Glomerular endothelial cell (primary cell): ENCODE results near the gene ZNHIT6. TPM values are rescaled to one million over a fixed set of nuclear protein-coding genes. Genes with fewer than 3 reads are reported as not detected.

Experiments used
- DNase-seq: peaks from one replicate; pipeline ENCODE4 v3.0.0-alpha.2; 2011; ENCODE audit warnings: low read depth, low spot score; ENCODE audit errors: extremely low read depth
- total RNA-seq: library from RNA; depleted of rRNA; stranded (reverse); fragments of >200 nt; gene quantifications from 2 replicates; pipeline ENCODE4 v1.2.3, GENCODE V29; 2015

Gene ZNHIT6
- total RNA-seq, 1 donor from 2014 or later, result 14.6 TPM

- DNase-seq, result no peak
Observed at GRCh38 chr1:85623061-85623471, 85.2 kb downstream of the ZNHIT6 start.

- no peak for DNase-seq
Observed at GRCh38 chr1:85621430-85621829, 86.8 kb downstream of the ZNHIT6 start.

- no peak for DNase-seq
Observed at GRCh38 chr1:85617633-85618100, 90.6 kb downstream of the ZNHIT6 start.

GRCh38 chr1:85616736-85617135 is 91.5 kb downstream of the ZNHIT6 start:
- no peak for DNase-seq

GRCh38 chr1:85616364-85616705 is 91.9 kb downstream of the ZNHIT6 start:
- DNase-seq, result no peak

- DNase-seq, result no peak
Observed at GRCh38 chr1:85615586-85616363, 92.5 kb downstream of the ZNHIT6 start.

- DNase-seq, result no peak
Observed at GRCh38 chr1:85612704-85613361, 95.4 kb downstream of the ZNHIT6 start.

GRCh38 chr1:85611856-85612255 is 96.4 kb downstream of the ZNHIT6 start:
- no peak for DNase-seq

- no peak for DNase-seq
Observed at GRCh38 chr1:85611425-85611824, 96.8 kb downstream of the ZNHIT6 start.

GRCh38 chr1:85609976-85610375 is 98.3 kb downstream of the ZNHIT6 start:
- no peak for DNase-seq

- no peak for DNase-seq
Observed at GRCh38 chr1:85608851-85609250, 99.4 kb downstream of the ZNHIT6 start.

GRCh38 chr1:85607921-85608265 is 100.3 kb downstream of the ZNHIT6 start:
- DNase-seq, result no peak

GRCh38 chr1:85607126-85607920 is 100.9 kb downstream of the ZNHIT6 start:
- peak; percentile 95 for DNase-seq

GRCh38 chr1:85606414-85606800 is 101.8 kb downstream of the ZNHIT6 start:
- DNase-seq, result no peak

- DNase-seq, result no peak
Observed at GRCh38 chr1:85605484-85606413, 102.5 kb downstream of the ZNHIT6 start.

GRCh38 chr1:85604298-85604997 is 103.8 kb downstream of the ZNHIT6 start:
- no peak for DNase-seq

GRCh38 chr1:85603086-85603880 is 105.0 kb downstream of the ZNHIT6 start:
- DNase-seq, result no peak

GRCh38 chr1:85602571-85602970 is 105.7 kb downstream of the ZNHIT6 start:
- DNase-seq, result no peak

GRCh38 chr1:85601901-85602300 is 106.3 kb downstream of the ZNHIT6 start:
- no peak for DNase-seq
